Smooth muscle cell (in vitro differentiated cells): ENCODE measurements around the gene AUTS2. TPM values are rescaled to one million over a fixed set of nuclear protein-coding genes. Genes with fewer than 3 reads are reported as not detected.

Source experiments
- DNase-seq: peaks from one replicate; lab custom pipeline; 2025; ENCODE audit not compliant: unreplicated experiment; lab: John Stamatoyannopoulos, UW
- H2AFZ ChIP-seq: fragments of 200-600 bp; sonication (generic); 2 replicates; pipeline ENCODE4 v1.6.0; 2016; ENCODE audit warnings: antibody characterized with exemption, low read depth, mild to moderate bottlenecking
- H3F3A ChIP-seq: fragments of 200-600 bp; sonication (generic); 2 replicates; pipeline ENCODE4 v1.6.0; 2017; ENCODE audit warnings: antibody characterized with exemption, low read depth
- H3K27ac ChIP-seq: fragments of 200-600 bp; sonication (generic); 2 replicates; pipeline ENCODE4 v1.5.1; 2016; ENCODE audit warnings: low read depth, mild to moderate bottlenecking
- H3K27me3 ChIP-seq: fragments of 200-600 bp; sonication (generic); 2 replicates; pipeline ENCODE4 v1.6.1; 2016; ENCODE audit warnings: low read depth, mild to moderate bottlenecking
- H3K36me3 ChIP-seq: fragments of 200-600 bp; sonication (generic); 2 replicates; pipeline ENCODE4 v1.5.1; 2016; ENCODE audit warnings: low read depth
- H3K4me1 ChIP-seq: fragments of 200-600 bp; sonication (generic); 2 replicates; pipeline ENCODE4 v1.5.1; 2016; ENCODE audit warnings: low read depth
- H3K4me2 ChIP-seq: fragments of 200-600 bp; sonication (generic); 2 replicates; pipeline ENCODE4 v1.6.0; 2016; ENCODE audit warnings: mild to moderate bottlenecking
- H3K4me3 ChIP-seq: fragments of 200-600 bp; sonication (generic); 2 replicates; pipeline ENCODE4 v1.5.1; 2016; ENCODE audit warnings: mild to moderate bottlenecking
- H3K79me2 ChIP-seq: fragments of 200-600 bp; sonication (generic); 2 replicates; pipeline ENCODE4 v1.6.0; 2016; ENCODE audit warnings: low read depth, mild to moderate bottlenecking
- H3K9ac ChIP-seq: fragments of 200-600 bp; sonication (generic); 2 replicates; pipeline ENCODE4 v1.6.0; 2016; ENCODE audit warnings: low read depth
- H3K9me3 ChIP-seq: fragments of 200-600 bp; sonication (generic); replicated peaks from 2 replicates; pipeline ENCODE4 v1.5.1; 2016; ENCODE audit warnings: low read depth
- H4K20me1 ChIP-seq: fragments of 200-600 bp; sonication (generic); 2 replicates; pipeline ENCODE4 v1.6.0; 2016; ENCODE audit warnings: low read depth
- WGBS: methylation state at CpG from one replicate; pipeline ENCODE4 v1.1.7; 2016; ENCODE audit warnings: low lambda C conversion rate; 5-methylcytosine and 5-hydroxymethylcytosine counted together
- polyA plus RNA-seq: library from polyadenylated mRNA; unstranded; fragments of >200 nt; fragmentation: Nextera tagmentation; extraction: Ambion mirVana; gene quantifications from 2 replicates; pipeline ENCODE4 v1.2.1, GENCODE V29; 2016
- total RNA-seq: library from RNA; depleted of rRNA; stranded (reverse); fragments of >200 nt; gene quantifications from 2 replicates; pipeline ENCODE4 v1.2.3, GENCODE V29; 2014
- TF ChIP-seq, protein P1 (sequence below): fragments of 200-600 bp; sonication (generic); IDR thresholded peaks from 2 replicates; pipeline ENCODE4 v1.5.1; 2017; ENCODE audit warnings: borderline replicate concordance, mild to moderate bottlenecking, antibody characterized with exemption; ENCODE audit not compliant: insufficient read depth, poor library complexity, severe bottlenecking

AUTS2 gene
- total and polyA plus RNA-seq, 2 experiments from 2014 or later, result 6.5 to 8.6 TPM

DNA sequence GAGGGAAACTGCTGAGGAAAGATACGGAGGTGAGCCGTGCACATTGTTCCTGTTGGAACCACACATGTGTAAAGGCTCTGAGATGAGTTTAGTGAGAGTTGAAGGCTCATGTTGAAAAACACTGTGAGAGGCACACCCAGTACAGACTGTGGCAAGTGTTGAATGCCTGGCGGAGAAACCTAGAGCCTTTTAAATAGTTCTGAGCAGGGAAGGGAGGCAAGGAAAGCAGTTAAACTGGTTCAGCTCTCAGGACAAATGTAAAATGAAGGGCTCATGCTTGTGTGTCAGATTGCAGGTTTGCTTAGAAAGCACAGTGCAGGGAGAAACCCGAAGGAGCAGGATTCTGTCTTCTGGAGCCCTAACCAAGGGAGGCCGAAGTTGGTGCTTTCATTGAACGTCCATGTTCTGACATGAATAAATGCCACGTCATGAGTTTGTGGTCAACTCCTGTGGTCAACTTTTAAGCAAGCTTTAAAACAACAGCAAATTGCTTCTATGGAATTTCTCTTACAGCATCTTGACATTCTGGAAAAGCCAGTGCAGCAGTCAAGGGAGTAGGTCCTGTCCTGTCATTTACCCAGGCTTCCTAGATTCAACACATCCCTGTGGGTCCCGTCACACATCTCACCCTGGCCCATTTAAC lies 882.8 kb downstream of the AUTS2 start:
- Histone ChIP-seq H3K9ac (no peak overlapping the region), H3K27me3 (no peaks in the 10 kb centered on the region), H2AFZ (no peak overlapping the region), H3K4me1 (no peaks in the 10 kb centered on the region), H3K4me3 (no peak overlapping the region), H3K4me2 (no peak overlapping the region), H3K9me3 (no peaks in the 10 kb centered on the region), H3K36me3 (no peaks in the 10 kb centered on the region), H3F3A (no peaks in the 10 kb centered on the region), H3K27ac (peak overlapping the region; percentile 39), H3K79me2 (no peaks in the 10 kb centered on the region), H4K20me1 (no peaks in the 10 kb centered on the region)
- WGBS, result 71% methylated on average over 8 of the region's 8 CpGs
- DNase-seq, result no peak
- TF ChIP-seq, protein P1, sequence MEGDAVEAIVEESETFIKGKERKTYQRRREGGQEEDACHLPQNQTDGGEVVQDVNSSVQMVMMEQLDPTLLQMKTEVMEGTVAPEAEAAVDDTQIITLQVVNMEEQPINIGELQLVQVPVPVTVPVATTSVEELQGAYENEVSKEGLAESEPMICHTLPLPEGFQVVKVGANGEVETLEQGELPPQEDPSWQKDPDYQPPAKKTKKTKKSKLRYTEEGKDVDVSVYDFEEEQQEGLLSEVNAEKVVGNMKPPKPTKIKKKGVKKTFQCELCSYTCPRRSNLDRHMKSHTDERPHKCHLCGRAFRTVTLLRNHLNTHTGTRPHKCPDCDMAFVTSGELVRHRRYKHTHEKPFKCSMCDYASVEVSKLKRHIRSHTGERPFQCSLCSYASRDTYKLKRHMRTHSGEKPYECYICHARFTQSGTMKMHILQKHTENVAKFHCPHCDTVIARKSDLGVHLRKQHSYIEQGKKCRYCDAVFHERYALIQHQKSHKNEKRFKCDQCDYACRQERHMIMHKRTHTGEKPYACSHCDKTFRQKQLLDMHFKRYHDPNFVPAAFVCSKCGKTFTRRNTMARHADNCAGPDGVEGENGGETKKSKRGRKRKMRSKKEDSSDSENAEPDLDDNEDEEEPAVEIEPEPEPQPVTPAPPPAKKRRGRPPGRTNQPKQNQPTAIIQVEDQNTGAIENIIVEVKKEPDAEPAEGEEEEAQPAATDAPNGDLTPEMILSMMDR, result no peak

DNA sequence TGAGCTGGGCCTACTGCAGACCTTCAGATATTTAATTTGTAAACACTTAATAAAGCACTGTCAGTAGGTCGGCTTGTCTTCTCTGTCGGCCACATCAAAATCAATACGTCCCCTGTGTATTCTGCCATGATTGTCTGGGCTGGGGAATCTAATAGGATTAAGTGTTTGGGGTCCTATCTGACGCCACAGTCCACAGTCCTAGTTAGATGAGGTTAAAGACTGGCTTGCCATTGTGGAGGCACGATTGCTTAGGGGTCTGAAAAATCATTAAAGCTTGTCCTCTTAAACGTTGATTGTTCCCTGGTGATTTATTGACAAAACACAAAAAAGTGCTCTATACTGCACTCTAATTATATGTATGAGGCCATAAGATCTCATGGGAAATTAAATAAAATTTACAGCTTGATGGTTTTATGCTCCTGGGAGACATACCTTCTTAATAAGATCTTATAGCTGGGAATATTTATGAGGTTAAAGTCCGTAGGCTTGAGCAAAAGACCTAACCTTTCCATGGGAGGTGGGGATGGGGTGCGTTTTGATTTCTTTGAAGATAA lies 883.4 kb downstream of the AUTS2 start:
- no peak for DNase-seq
- Histone ChIP-seq H3K27ac (no peak overlapping the region), H3K4me2 (no peak overlapping the region), H3K79me2 (no peaks in the 10 kb centered on the region), H3K27me3 (no peaks in the 10 kb centered on the region), H2AFZ (no peak overlapping the region), H3K4me3 (no peak overlapping the region), H3F3A (no peaks in the 10 kb centered on the region), H3K4me1 (no peaks in the 10 kb centered on the region), H4K20me1 (no peaks in the 10 kb centered on the region), H3K36me3 (no peaks in the 10 kb centered on the region), H3K9ac (no peak overlapping the region), H3K9me3 (no peaks in the 10 kb centered on the region)
- TF ChIP-seq, protein P1, result no peak
- 82% methylated on average over 8 of the region's 8 CpGs for WGBS

DNA sequence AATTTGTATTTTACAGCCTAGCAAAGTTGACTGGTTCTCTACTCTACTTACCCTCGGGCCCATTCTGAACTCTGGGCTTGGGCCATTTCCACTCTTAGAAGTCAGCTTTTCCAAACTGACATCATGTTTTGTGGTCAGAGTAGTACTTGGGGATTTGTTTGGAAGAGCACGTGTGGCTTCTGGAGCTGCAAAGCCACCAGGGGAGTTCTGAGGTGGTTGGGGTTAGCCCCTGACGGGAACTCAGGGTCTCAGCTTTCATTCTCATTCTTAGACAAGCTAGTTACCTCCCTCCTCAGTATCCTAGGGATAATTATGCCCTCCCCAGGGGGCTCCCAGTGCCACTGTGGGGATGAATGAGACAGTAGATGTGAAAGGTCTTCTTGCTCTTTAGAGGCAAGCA lies 886.0 kb downstream of the AUTS2 start:
- no peaks in the 10 kb centered on the region for H3K4me1 ChIP-seq
- no peak overlapping the region for H3K9ac ChIP-seq
- H3K9me3 ChIP-seq, result no peaks in the 10 kb centered on the region
- no peaks in the 10 kb centered on the region for H4K20me1 ChIP-seq
- H3K27ac ChIP-seq, result no peak overlapping the region
- H3K27me3 ChIP-seq, result no peaks in the 10 kb centered on the region
- no peaks in the 10 kb centered on the region for H3K36me3 ChIP-seq
- no peak overlapping the region for H3K4me2 ChIP-seq
- TF ChIP-seq, protein P1, result no peak
- H3K4me3 ChIP-seq, result no peak overlapping the region
- H3K79me2 ChIP-seq, result no peaks in the 10 kb centered on the region
- WGBS, result 67% methylated on average over 3 of the region's 3 CpGs
- no peaks in the 10 kb centered on the region for H3F3A ChIP-seq
- no peak for DNase-seq
- no peak overlapping the region for H2AFZ ChIP-seq

DNA sequence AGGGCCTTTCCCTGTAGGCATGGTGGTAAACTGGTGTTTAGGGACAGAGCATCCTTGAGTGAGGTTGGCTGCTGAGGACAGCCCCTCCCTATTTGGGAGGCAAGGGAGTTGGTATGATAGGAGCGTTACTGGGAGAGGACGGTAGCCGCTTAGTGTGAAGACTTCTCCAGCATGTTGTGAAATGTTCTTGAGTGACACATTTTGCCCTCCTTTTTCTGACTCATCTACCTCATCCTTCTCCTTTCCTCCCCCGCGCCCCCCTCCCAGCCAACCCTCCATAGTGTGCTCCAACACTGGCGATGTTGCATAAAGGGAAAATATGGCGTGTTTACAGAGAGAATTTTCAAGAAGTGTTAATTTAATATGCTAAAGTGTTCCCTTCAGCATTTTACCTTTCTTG lies 888.7 kb downstream of the AUTS2 start:
- no peak for DNase-seq
- H3K36me3 ChIP-seq, result no peaks in the 10 kb centered on the region
- H3K27me3 ChIP-seq, result no peaks in the 10 kb centered on the region
- H3K27ac ChIP-seq, result no peak overlapping the region
- no peaks in the 10 kb centered on the region for H3F3A ChIP-seq
- no peaks in the 10 kb centered on the region for H4K20me1 ChIP-seq
- TF ChIP-seq, protein P1, result no peak
- H3K4me2 ChIP-seq, result no peak overlapping the region
- no peak overlapping the region for H3K9ac ChIP-seq
- H2AFZ ChIP-seq, result no peak overlapping the region
- 90% methylated on average over 7 of the region's 7 CpGs for WGBS
- no peaks in the 10 kb centered on the region for H3K4me1 ChIP-seq
- no peaks in the 10 kb centered on the region for H3K9me3 ChIP-seq
- H3K79me2 ChIP-seq, result no peaks in the 10 kb centered on the region
- H3K4me3 ChIP-seq, result no peak overlapping the region
